CD4-positive, alpha-beta T cell treated with Interleukin-6 for 4 hours (primary cell): Measurements from ENCODE around the gene FAM117B.
"Not testable (repeated sequence)": the region's sequence is repeated elsewhere in the genome, so short reads cannot be mapped to it uniquely, and the experiment has no call there.

Experiments used
- DNase-seq: peaks from one replicate; pipeline ENCODE4 v3.0.0-alpha.2; 2020; ENCODE audit warnings: mixed read lengths

FAM117B gene

DNA sequence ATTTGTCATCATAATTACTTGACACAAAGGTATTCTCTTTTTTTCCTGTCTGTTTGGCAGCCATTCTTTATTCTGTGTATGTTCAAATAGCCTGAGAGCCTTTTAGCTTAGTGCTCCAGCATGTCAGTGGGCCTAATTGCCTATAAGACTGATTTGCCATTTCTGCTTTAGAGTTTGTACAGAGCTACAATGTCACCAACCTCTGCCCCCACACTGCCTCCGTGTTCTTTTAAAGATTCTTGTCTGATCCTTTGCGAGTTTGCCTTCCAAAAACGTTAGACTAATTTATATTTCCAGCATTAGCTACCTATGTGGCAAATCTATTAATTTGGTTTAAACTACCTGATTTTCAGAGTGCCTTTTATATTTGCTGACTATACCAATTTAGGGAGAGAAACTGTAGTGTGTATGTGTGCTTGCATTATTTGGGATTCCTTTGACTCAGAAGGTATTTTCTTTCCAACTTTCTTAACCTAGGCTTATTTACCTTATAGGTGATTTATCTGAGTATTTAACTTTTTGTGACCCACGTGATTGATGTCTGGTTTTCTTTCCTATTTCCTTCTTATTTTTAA lies 70.8 kb downstream of the FAM117B start:
- no peak for DNase-seq

DNA sequence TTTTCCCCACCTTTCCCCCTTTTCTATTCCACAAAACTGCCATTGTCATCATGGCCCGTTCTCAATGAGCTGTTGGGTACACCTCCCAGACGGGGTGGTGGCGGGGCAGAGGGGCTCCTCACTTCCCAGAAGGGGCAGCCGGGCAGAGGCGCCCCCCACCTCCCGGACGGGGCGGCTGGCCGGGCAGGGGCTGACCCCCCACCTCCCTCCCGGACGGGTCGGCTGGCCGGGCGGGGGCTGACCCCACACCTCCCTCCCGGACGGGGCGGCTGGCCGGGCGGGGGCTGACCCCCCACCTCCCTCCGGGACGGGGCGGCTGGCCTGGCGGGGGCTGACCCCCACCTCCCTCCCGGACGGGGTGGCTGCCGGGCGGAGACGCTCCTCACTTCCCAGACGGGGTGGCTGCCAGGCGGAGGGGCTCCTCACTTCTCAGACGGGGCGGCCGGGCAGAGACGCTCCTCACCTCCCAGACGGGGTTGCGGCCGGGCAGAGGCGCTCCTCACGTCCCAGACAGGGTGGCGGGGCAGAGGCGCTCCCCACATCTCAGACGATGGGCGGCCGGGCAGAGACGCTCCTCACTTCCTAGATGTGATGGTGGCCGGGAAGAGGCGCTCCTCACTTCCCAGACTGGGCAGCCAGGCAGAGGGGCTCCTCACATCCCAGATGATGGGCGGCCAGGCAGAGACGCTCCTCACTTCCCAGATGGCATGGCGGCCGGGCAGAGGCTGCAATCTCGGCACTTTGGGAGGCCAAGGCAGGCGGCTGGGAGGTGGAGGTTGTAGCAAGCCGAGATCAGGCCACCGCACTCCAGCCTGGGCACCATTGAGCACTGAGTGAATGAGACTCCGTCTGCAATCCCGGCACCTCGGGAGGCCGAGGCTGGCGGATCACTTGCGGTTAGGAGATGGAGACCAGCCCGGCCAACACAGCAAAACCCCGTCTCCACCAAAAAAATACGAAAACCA lies 80.5 kb downstream of the FAM117B start:
- not testable (repeated sequence) for DNase-seq

DNA sequence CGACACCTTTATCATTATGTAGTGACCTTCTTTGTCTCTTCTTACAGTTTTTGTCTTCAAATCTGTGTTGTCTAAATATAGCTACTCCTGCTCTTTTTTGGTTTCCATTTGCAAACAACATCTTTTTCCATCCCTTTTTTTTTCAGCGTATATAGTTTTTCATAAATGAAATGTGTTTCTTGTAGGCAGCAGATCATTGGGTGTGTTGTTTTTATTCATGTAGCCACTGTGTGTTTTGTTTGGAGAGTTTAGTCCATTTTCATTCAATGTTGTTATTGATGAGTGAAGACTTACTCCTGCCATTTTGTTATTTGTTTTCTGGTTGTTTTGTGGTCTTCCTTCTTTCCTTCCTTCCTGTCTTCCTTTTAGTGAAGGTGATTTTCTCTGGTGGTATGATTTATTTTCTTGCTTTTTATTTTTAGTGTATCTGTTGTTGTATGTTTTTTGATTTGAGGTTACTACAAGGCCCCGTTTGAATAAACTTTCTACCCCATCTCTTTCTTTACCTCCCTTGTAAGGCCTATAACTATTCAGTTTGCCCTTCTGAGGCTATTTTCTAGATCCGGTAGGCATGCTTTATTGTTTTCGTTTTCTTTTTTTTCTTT lies 81.4 kb downstream of the FAM117B start:
- no peak for DNase-seq

DNA sequence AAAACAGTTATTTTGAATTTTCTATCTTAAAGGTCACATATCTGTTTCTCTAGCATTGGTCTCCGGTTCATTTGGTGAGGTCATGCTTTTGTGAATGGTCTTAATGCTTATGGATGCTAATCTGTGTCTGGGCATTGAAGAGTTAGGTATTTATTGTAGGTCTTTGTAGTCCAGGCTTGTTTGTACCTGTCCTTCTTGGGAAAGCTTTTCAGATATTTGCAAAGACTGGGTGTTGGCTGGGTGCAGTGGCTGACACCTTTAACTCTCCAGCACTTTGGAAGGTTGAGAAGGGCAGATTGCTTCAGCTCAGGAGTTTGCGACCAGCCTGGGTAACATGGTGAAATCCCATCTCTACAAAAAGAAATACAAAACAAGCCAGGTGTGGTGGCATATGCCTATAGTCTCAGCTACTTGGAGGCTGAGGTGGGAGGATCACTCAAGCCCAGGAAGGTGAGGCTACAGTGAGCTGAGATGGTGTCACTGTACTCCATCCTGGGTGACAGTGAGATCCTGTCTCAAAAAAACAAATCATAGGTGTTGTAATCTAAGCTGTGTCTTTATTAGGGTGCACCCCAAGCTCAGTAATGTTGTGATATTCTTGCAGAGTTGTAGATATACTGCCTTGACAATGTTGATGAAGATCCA lies 82.3 kb downstream of the FAM117B start:
- no peak for DNase-seq

DNA sequence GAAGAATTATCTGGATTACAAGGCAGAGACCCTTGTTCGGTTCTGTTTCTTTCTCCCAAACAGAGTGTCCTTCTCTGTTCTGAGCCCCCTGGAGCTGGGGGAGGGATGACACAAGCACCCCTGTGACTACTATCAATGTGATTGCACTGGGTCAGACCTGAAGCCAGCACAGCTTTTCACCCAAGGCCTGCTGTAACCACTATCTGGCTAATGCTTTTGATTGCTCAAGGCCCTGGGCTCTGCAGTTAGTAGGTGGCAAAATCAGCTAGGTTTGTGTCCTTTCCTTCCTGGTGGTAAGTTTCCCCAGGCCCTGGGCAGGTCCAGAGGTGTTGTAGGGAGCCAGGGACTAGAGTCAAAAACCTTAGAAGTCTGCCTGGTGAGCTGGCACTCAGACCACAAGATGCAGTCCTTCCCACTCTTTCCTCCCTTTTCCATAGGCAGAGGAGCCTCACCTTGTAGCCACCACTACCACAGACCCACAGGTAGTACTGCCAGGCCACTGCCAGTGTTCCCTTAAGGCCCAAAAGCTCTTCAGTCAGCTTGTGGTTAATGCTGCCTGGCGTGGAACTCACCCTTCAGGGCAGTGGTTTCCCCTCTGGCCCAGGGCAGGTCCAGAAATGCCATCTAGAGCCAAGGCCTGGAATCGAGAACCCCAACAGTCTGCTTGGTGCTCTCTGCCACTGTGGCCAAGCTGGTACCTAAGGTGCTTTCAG lies 83.0 kb downstream of the FAM117B start:
- DNase-seq: peak; percentile 8

DNA sequence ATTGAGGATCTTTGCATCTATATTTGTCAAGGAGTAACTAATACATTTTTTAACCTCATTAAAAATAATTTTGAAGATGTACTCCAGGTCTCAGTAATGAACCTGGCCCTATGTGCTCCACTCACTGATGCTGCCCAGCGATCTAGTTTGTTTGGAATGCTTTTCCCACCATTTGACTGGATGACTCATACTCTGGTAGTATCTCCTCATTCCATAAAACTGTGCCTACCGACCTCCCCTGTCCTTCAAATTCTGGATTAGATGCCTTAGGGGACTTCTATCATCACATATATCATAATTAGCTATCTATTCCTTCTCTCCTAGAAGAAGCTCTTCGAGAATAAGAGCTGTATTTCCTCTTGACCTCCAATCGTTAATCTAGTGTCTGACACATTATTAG lies 83.8 kb downstream of the FAM117B start:
- DNase-seq: no peak

DNA sequence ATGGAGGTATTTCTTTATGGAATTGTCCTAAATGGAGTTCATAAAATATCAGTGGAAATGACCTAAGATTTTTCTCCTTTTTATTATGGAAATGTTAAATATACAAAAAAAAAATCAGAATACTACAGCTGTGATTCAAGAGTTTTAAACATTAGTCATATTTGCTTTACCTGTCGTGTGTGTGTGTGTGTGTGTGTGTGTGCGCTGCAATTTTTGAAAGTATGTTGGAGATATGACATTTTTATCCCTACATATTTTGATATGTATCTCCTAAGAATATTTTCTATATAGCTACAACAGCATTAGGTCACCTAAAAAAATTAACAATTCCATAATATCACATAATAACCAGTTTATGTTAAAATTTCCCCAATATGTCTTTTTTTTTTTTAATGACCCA lies 85.5 kb downstream of the FAM117B start:
- no peak for DNase-seq

DNA sequence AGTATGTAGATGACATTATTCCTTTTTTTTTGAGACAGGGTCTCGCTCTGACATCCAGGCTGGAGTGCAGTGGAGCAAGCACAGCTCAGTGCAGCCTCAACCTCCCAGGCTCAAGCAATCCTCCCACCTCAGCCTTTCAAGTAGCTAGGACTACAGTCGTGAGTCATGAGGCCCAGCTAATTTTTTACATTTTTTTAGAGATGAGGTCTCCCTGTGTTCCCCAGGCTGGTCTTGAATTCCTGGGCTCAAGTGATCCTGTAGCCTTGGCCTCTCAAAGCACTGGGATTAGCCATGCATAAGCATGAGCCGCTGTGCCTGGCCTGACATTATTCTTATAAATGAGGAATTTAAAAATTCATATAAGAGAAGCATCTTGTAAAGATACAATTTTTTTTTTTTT lies 86.9 kb downstream of the FAM117B start:
- DNase-seq: no peak

DNA sequence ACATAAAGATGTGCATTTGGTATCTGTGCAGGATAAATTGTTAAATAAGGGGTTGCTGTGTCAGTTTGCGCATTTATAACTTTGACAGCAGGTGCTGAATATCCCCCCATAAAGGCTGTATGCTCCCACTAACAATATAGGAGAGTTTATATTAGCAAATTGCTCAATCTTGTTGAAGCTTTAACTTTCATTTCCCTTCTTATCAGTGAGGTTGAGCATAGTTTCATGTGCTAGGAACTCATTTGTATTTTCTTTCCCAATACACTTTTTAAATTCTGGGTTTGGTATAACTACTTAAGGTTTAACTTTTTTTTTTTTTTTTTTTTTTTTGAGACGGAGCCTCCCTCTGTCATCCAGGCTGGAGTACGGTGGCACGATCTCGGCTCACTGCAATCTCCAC lies 89.0 kb downstream of the FAM117B start:
- DNase-seq: no peak

DNA sequence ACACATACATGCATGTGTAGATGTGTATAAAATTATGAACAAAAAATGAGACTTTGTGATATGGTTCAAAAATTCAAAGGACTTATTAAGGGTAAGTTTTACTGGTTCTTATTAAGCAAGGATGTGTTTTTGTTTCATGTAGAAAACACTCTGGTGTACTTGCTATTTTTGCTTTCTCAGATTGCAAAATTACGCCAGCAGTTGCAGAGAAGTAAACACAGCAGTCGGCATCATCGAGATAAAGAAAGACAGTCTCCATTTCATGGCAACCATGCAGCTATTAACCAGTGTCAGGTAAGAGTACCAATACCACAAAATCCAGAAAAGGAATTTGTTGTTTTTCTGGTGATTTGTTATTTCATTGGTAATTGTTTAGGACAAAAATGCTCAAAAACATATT lies 91.3 kb downstream of the FAM117B start:
- no peak for DNase-seq

DNA sequence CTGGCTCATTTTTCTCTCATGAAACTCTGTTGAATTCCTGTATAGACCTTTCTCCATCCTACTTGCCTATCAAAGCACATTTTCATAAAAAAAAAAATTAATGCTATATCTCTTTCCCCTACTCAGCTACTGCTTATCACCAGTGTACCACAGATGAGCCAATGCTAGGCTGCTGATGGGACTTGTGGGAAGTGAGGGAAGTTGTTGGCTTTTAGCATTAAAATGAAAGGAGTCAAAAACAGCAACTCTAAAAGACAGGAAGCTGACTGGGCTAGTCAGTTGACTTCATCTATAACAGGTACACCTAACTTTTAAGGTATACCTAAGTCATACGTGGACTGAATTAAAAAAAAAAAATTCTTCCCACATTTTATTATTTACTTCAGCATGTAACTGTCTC lies 102.1 kb downstream of the FAM117B start:
- peak; percentile 31 for DNase-seq

DNA sequence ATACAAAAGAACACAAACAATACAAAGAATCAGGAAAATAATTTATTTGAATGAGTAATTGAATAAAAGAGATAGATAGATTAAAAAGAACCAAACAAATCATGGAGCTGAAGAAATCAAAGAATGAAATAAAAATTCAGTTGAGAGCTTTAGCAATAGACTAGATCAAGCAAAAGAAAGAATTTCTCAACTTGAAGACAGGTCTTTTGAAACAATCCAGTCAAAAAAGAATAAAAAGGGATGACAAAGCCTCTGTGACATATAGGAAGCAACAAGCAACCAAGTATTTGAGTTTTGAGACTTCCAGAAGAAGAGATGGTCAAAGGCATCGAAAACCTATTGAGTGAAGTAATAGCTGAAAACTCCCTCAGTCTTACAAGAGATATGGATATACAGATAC lies 108.8 kb downstream of the FAM117B start:
- DNase-seq: no peak

DNA sequence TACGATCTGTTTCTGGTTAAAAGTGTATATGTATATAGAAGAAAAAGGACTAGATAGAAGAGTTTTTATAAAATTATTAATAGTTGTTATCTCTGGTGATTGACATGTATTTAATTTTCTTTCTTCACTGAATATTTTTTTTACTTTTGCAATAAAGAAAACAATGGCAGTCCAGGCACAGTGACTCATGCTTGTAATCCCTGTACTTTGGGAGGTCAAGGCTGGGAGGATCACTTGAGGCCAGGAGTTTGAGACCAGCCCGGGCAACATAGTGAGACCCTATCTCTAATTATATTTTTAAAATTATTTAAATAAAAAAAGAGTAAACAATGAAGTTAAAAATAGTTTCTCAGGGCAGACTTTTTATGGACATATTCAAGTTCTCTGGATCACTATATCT lies 114.7 kb downstream of the FAM117B start:
- no peak for DNase-seq

DNA sequence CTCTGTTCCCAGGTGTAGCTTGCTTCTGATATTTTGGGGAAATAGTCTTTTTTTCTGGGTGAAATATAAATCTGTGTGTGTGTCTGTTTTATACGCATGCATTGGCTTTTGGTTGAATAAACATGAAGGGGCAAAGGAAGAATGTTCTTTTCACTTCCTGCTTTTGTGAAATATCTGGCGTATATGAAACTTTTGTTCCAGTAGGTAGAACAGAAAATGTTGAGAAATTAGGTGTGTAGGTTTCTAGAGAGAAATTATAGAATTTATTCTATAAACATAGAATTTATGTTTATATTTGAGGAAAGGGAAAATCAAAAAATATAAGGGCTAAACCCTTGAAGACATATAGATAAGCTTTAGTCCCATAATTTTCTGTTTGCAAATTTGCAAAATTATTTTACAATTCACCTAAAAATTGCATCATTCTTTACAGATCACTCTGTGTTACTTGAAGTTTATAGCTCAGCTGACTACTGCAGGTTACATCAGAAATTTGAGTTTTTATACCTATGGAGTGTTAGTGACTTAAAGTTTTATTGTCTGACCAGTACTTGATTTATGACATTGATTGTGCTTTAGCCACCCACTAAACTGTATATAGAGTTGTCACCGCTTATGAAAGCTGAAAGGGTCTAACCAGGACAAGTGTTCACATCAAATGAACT lies 116.1 kb downstream of the FAM117B start:
- no peak for DNase-seq

DNA sequence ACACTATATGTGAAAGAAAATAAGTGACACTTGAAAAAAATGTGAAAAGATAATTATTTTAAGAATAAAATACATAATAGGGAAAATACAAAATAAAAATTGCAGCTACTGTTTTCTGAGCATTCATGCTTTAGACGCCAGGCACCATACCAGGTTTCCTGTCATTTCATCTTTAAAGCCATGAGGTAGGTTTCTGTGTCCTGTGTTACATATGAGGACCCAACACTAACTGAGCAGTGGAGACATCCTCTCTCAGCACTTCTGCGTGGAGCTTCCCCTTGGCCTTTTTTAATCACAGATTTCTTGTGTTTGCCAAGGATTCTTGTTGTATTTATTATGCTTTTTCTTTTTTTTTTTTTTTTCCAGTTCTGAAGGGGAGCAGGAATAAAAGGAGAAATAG lies 117.3 kb downstream of the FAM117B start:
- DNase-seq: peak; percentile 27

DNA sequence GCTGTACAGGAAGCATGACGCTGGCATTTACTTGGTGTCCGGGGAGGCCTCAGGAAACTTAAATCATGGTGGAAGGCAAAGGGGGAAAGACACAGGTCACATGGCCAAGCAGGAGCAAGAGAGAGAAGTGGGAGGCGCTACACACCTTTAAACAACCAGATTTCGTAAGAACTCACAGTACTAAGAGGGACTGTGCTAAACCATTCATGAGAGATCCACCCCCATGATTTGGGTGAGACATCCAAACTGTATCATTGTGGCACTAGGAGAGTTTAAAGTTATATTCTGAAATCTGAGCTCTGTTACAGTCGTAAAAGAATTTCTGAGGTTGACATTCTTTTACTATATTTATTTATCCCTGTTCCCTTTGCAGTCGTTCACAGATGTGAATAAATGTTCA lies 120.2 kb downstream of the FAM117B start:
- DNase-seq: no peak

DNA sequence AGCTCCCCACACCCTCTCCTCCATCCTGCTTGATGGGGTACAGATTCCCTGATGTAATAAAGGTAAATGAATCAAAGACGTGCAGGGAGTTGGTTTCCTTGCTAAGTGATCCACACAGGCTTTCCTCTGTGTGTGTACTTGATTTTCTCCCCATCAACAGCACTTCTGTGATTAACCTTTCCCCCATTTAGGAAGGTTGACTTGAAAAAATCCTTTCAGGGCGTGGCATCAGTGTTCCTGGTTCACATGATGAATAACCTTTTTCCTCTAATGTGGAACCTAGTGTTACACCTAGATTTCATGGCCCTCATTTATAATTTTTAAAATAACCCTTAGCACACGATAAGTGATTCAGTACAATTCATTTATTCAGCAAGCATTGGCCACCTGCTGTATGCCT lies 121.8 kb downstream of the FAM117B start:
- DNase-seq: no peak

DNA sequence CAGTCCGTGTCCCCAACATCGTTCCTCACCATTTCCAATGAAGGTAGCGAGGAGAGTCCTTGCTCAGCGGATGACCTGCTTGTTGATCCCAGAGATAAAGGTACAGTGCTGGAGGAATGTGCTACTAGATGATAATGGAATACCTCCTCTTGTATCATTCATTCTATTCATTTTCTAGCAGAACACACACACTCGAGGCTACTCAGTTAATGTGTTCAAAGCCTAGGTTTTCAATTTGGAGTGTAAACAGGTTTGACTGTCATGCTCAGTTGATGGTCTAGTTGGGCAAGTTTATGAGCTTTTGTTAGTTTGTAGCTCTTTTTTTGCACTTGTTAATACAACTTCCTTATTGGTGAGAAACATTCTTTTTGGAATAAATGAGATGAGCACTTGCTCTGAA lies 122.6 kb downstream of the FAM117B start:
- DNase-seq: no peak

DNA sequence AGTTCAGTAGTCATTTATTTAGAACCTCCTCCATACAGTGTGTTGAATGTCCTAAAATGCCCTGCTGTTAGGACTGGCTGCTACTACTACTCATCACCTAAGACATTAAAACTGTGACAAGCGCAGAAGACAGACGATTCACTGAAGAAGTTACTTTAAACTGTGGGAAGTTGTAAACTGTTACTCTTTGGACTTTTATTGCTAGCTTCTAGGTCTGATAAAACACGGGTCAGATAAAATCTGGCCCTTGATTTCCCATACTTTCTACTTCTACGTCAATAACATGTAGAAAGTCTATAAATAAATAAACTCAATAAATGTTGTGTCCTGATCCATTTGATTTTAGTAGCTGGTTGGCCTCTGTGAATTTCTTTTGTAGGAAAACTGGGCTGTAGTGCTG lies 123.4 kb downstream of the FAM117B start:
- no peak for DNase-seq

DNA sequence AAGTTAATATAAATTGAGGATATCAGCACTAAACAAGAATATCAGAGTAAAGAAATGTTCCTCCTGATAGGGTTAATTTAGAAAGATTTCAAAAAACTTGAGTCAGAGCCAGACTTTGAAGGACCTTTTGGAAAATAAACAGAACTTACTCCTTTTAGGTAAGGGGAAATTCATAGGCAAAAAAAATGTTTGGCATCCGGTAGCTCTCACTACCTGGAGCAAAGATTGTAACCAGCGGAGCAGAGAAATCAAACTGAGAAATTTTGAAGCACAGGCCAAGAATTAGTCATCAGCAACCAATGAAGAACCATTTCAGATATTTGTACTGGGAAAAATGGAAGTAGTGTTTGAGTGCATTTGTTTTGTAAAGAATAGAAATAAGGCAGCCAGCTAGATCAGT lies 123.8 kb downstream of the FAM117B start:
- DNase-seq: no peak

DNA sequence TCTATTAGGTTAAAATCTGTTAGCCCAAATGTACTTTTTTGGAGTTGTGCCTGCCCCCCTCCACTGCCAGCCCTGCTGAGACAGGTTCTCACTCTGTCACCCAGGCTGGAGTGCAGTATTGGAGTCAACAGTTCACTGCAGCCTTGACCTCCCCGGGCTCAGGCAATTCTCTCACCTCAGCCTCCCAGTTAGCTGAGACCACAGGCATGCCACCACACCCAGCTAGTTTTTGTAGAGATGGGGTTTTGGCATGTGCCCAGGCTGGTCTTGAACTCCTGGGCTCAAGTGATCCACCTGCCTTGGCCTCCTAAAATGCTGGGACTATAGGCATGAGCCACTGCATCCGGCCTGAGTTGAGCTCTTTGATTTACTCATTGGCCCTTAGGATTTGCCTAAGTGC lies 126.1 kb downstream of the FAM117B start:
- peak; percentile 6 for DNase-seq

DNA sequence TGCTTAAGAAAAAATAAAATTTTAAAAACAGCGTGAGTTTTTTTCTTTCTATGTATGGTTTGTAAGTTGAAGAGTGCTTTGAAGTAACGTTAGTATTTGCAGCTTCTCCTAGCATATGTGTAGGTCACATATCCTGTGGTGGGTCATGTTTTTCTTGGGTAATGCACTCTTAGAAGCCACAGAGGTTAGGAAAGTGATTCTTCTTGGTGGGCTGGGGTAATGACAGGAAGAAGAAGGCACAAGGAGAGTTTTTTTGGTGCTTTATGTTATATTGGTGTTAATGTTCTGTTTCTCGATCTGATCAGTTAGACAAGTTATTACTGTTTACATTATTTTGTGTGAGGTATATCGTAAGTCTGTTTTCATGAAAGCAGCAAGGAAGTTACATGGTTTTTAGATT lies 127.8 kb downstream of the FAM117B start:
- DNase-seq: no peak
